Measurements from ENCODE around the gene NAALADL2.
"Not testable (repeated sequence)": the region's sequence is repeated elsewhere in the genome, so short reads cannot be mapped to it uniquely, and the experiment has no call there.

The NAALADL2 gene

DNA sequence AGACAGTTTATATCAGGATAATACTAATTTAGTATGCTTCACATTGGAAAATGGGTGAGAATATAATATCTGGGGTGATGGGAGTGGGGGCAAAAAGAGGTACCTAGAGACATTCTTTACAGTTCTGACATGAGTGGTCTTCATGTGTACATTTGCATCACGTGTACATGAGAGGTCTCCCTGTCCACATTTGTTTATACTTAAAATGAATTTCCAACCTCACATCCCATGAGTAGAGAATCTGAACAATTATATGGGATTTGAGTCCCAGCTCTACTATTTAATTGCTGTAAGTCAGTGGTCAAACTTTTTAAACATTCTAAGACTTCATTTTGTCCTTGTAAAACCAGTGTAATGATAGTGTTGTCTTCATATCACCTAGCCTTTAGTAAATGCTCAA, 408.4 kb downstream of the NAALADL2 start:
- no peak for DNase-seq (ENCODE audit: low read depth)

DNA sequence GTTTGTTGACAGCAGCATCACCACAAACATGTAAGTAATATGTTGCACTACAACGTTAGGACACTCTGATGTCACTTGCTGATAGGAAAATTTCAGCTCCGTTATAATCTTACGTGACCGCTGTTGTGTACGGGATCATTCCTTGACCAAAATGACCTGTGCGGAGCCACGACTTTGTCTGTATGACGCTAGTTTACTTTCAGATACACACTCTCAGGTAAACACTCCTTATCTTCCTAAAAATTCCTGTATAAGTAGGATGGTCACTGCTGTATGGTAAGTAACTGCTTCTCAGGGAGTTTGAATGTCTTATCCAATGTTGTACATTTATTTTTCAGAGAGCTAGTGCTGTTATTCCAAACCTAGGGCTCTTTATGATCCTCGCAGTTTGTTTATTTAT, 410.3 kb downstream of the NAALADL2 start:
- DNase-seq (ENCODE audit: low read depth) = no peak

DNA sequence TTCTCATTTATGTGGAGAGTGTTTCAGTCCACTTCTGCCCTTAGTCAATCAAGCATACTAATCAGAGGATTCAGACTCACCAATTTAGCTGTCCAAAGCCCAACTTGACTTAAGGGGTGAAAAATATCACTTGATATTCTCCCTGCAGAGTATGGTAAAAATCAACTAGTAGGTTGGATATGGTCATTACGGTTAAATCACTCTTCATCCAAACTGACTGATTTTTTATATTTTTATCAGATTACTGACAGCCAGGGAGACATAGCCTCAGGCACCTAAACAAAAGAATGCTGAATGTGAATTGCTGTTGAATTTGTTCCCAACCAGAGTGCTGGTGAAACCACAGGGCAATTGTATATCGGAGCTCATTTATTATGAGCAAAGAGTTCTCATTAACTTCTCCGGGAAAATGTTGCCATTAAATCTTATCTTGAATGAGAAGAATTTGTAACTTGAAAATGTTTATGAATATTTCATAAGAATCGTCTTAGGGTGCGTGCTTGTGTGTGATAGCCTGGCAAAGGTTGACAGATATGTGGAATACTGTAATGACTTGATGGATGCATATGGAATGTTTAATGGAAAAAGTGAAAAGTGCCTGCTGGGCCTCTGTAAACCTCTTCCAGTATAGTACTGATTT, 411.2 kb downstream of the NAALADL2 start:
- no peak for DNase-seq (ENCODE audit: low read depth)

DNA sequence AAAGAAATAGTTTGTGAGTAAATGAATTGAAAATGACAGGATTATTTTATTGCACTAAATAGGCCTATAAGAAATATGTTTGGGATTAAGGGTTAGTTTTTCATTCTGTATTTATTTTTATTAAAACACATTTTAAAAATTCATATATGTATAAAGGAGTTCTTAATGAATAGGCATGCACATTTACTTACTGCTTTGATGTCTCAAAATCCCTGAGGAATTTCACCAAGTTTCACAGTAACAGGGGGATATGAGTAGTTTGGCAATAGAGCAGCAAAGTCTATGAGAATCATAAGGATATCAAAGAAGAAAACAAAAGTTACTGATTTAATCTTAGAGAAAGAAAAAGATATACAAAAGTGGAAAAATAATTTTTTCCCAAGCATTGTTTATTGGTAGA, 411.7 kb downstream of the NAALADL2 start:
- no peak for DNase-seq (ENCODE audit: low read depth)

DNA sequence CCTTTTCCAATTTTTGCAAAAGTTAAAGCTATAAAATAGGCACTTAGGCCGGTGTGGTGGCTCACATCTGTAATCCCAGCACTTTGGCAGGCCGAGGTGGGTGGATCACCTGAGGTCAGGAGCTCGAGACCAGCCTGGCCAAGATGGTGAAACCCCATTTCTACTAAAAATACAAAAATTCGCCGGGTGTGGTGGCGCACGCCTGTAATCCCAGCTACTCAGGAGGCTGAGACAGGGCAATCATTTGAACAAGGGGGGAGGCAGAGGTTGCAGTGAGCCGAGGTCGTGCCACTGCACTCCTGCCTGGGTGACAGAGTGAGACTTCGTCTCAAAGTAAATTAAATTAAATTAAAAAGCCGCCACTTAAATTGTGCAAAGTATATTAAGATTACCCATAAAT, 412.3 kb downstream of the NAALADL2 start:
- DNase-seq (ENCODE audit: low read depth) = not testable (repeated sequence)

DNA sequence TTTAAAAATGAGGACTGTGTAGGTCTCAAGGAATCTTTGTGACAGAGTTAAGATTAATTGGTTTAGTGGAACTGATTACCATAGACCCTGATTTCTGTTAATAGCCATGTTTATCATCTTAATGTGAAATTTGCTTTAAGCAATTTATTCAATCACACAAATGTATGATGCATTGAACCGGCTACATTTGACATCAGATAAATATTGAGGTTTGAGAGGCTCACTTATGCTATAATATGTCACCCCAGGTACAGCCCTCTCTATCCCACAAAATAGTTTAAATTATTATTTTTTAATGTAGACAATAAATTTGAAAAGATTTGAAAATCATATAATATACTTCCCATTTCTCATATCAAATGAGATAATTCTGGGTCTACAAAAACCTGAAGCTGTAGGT, 413.3 kb downstream of the NAALADL2 start:
- DNase-seq (ENCODE audit: low read depth) = no peak

DNA sequence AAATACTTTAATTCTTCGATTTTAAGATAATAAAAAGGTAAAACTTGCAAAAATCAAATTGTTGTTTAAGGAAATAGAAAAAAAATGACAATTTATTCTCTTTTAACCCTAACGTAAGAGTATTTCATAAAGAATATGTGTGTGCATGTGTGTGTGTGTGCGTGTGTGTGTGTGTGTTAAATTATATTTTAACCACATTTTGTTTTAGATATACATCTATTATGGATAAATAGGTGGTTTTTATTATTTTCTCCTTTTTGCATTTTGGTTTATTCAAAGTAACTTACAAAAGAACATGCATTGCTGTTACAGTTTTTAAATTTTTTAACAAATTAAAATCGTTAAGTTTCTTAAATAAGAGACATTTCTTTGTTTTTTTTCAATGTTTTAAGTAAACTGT, 414.4 kb downstream of the NAALADL2 start:
- DNase-seq (ENCODE audit: low read depth) = no peak

DNA sequence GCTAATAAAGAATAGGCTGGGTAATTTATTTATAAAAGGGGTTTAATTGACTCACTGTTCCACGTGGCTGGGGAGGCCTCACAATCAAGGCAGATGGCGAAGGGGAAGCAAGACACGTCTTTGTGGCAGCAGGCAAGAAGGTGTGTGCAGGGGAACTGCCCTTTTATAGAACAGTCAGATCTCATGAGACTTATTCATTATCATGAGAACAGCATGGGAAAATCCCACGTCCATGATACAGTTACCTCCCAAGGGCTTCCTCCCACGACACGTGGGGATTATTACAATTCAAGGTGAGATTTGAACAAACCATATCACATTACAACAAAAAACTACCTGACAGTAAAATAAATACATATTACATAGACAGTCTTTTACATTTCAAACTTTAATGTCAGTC, 414.9 kb downstream of the NAALADL2 start:
- DNase-seq (ENCODE audit: low read depth) = no peak

DNA sequence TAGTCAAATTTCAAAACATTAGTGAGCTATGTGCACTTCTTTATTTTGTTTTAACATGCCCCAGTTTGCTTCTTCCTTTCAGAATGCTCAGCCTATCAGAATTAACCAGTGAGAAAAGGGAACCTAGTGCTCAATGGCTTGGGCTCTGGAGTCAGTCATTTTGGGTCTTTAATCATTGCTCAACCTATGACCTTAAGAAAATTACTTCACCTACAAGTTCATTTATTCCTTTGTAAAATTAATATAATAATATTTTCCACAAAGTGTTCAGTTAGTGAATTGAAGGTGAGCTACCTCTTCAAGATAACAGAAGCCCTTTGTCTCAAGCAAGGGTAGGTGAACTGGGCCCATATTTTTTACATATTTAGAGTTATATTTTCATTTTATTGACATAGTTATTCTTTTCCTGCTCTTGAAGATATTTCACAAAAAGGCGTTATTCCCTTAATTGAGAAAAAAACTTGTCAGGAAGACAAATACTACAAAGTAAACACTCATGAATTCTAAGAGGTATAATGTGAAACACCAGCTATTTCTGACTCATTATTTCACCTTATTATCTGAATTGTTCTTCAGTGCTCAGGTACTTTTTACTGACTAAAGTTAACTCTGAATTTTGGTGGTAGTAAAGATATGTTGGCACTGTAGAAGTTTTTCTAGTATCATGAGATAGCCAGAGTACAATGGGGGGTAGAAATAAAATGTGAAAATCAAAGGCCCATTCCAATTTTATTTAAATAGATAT, 415.5 kb downstream of the NAALADL2 start:
- no peak for DNase-seq (ENCODE audit: low read depth)

DNA sequence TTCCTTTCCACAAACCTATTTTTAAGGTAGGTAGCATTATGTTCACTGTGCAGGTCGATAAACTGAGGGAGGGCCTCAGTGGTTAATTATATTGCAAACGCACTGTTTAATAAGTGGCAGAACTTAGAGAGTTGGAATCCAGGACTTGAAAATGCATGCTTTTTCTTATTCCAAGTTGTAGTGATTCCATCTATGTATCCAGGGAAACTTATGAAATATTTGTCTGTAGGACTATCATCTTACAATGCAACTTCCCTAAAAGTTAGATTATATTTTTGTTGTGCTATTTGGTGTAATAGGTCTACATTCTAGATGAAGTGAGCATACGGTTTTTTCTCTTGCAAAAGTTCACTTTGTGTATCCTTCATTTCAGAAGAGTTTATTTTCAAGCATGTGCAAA, 419.5 kb downstream of the NAALADL2 start:
- DNase-seq (ENCODE audit: low read depth) = no peak

DNA sequence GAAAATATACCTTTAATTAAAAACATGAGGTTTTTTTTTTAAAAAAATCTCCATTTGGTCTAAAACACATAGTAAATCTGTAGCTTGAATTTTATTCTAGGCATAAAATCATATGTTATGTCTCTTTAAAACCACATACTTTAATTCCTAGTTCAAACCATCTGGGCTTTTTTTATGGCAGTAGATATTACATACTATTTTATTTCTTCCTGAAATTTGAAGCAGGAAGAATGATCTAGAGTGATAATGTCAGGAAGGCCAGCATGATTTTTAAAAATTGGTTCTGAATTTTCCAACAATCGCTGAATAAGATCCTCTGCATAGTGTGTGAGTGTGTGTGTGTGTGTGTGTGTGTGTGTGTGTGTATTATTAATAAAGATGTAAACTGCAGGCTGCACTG, 420.3 kb downstream of the NAALADL2 start:
- DNase-seq (ENCODE audit: low read depth) = no peak

DNA sequence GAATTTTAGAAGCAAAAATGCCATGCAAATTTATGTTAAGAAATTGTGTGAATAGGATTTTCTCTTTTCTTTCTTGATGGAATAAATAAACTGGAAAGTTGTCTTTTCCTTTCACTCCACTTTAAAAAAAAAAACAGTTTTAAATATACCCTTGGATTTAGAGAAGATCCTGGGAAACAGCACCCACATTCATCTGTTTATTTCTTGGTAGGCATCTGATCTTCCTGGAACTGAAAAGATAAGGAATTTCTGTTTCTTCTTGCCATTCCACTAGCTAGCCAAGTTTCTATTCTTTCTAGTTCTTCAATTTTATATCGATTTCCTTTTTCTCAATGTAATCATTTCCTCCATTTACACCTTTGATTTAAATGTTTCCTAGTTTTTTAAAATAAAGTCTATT, 420.8 kb downstream of the NAALADL2 start:
- DNase-seq (ENCODE audit: low read depth) = no peak

DNA sequence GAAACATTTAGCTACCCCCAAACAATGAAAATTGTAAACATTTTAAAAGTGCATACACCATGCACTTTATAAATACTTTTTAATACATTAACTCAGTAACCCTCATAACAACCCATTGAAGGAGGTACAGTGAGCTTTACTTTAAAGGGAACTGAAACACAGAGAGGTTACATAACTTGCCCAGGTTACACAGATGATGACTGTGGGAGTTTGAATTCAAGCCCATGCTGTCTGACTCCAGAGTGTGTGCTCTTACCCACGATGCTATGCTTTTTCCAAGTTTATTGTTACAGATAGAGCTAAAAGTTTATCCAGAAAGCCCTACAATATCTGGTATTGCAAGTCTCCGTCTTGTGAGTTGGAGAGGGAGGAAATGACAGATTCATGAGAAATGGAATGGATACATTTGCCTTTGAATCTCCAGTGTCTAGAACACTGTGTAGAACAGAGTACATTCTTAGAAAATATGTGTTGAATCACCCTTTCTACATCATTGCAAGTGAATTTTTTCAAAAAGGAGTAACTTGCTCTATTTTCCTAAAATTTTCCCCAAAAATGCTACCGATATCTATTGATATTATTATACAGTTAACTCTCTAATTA, 428.3 kb downstream of the NAALADL2 start:
- DNase-seq (ENCODE audit: low read depth) = no peak

DNA sequence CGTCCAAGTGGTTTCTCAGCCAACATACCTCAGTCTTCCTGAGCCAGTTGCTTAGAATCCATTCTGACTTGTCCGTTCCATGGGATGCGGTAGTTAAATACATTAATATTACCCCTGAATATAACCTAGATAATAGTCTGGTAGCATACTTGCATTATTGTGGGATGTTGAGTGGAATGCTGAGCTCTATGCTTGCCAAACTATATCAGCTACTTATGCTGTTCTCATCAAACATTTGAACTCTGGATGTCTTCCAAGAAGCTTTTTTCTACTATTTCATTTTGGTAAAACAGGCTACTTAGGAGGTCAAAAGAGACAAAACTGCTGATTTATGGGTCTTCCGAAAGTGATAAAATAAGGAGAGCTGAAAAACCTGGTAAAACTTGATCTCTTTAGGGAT, 429.5 kb downstream of the NAALADL2 start:
- DNase-seq (ENCODE audit: low read depth) = no peak

DNA sequence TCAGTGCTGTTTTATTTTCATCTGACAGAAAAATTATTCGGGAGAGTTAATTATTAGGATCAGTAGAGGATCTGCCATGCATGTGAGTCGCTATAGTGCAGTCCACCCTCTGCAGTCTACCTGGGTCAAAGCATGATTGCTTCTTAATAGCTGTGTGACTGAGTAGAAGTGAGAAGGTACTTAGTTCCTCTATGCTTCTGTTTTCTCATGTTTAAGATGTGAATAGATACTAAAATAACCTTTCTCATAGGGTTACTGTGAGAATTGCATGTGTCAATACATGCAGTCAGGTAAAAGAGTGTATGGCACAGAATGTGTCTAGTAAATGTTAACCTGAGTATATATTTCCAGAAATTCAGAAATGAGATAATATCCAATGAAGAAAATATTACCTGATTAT, 435.7 kb downstream of the NAALADL2 start:
- DNase-seq (ENCODE audit: low read depth) = no peak

DNA sequence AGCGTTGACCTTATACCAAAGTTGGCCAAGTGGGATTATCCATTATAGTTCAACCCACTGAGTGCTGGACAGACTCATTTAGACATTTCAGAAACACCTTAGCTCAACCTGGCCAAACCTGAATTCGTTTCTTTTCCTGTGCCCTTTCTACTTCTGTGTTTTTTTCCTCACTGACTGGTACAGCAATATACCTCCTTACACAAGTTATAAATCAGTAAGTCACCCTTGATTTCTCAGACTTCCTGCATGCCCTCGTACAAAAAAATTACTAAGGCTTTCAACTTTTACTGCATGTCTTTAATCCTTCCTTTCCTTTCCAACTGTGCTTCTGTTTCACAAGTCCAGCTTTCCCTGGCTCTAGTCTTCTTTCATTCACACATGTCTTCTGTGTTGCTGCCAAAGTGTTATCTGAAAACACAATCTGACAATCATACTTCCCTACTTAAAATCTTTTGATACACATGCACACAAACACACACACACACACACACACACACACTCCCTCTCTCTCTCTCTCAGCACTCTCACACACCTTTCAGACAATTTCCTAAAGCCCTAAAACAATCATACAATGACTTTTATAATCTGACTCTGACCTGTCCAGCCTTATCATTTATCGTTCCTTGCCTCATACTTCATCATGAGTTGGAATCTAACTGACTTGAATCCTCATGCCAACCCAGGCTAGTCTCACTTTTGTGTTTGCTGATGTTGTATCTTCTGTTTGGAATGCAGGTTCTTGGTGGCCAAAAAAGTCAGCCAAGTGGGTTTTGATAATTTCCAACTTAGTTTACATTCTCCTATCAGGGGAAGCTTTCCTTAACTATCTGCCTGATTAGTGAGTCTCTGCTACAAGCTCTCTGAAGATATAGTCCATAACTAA, 436.4 kb downstream of the NAALADL2 start:
- DNase-seq (ENCODE audit: low read depth) = no peak

DNA sequence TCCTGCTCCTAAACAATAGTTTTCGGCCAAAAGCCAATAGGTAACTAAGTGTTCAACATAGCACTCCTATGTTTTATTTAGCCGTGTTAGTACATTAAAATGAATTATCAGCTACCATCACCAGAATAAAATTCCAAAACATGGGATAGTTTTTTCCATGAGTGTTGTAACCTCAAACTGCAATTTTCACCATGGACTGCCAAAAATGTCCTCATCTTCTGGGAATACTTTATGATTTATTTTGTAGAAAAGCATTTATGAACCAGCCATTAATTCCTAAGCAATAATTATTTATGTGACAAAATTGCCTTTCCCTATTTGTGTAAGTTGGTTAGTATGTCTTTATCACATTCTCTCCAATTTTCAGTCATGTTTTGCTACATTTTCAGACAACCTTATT, 438.1 kb downstream of the NAALADL2 start:
- no peak for DNase-seq (ENCODE audit: low read depth)

DNA sequence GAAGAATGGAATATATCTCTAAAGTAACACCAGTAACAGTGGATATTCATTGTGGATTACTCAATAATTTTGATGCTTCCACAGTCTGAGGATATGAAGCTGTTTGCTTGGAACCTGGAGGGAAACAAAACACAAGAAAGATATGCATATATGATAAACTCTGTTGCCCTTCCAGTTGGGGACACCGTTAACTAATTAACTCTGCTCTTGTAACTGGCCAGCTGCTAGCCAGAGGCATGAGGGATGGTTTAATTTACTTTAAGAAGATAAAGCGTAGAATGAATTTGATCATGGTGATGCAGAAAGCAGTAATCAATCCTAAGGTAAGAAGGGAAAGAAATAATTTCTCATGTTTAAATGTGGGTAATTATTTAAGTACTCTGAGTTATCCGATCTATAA, 442.6 kb downstream of the NAALADL2 start:
- no peak for DNase-seq (ENCODE audit: low read depth)

DNA sequence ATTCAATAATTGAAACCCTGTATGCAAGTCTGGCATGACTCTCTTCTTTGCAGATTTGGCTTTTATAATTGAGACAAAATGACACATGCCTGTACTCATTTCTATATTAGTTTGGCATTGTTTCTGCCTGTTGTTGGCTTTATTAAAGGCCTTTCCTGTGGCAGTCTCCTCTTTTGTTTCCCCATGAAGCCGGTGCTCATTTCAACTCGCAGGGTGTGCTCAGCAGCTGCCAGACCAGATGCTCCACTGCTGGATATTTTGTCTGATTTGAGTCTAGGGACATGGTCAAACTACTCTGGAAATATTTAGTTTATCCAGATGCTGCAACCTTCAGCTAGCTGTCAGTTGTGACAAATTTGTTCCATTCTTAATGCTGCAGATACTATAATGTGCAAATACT, 445.3 kb downstream of the NAALADL2 start:
- no peak for DNase-seq (ENCODE audit: low read depth)

DNA sequence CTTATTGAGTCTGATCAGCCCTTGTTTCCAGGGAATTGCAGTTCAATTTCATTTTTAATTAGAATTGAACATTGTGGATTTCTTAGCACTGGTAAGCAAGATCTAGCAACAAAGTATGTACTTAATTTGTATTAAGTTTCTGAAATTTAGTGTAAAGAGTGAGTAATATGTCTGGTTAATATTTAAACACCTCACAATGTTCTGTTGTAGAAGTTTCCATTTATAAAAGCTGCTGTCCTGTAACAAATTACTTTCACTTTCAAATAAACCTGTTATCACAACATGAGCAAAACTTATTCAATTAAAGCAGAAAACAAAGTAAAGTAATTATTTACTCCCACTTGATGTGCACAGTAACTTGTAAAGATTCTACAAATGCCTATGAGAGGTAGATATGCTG, 448.5 kb downstream of the NAALADL2 start:
- DNase-seq (ENCODE audit: low read depth) = no peak

DNA sequence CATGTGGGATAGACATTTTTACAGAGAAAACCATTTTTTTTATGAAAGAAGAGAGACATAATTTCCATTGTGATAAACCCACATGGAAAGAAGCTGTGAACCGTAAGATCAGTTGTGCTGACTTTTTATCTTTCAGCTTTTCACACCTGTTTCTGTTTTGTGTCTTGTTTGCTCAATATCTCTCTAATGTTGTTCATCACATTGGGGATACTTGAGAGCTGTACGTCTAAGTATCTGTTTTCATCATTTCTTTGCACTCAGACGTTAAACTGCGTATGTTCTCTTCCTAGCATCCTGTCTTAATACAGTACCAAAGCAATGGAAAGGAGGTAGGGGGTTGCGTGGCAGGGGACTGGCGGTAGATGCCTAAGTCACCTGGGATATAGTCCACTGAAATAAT, 449.0 kb downstream of the NAALADL2 start:
- DNase-seq (ENCODE audit: low read depth) = no peak

DNA sequence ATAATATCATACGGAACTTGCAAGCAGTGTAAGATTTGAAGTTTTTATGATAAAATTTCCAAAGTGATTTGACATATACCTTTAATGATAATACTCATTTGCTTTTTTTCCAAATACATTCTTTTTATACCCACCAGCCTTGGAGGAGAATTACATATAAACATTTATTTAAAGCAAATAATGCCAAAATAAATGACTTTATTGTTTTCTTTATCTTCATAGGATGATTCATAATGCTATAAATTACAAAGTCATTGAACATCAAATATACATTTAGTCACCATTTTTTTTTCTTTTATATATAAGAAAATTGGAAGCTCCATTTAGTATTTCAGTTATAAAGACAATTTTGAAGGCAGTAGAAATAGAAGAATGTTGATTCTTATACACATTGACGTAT, 450.9 kb downstream of the NAALADL2 start:
- DNase-seq (ENCODE audit: low read depth) = no peak

DNA sequence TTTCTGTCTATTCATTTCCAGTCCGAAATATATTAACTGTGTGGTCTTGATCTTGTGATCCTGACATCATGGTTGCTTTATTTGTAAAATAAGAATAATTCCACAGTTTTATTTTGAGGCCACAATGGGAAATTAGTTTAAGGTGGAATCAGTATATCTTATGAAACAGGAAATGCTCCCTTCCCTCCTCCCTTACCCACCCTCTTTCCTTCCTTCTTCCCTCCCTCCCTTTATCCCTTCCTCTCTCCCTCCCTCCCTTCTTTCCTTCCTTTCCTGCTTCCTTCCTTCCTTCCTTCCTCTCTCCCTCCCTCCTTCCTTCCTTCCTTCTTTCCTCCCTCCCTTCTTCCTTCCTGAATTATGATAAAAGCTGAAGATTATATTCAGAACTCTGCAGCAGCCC, 452.3 kb downstream of the NAALADL2 start:
- DNase-seq (ENCODE audit: low read depth) = no peak
